ENCODE data around the gene CCDC77. TPM values are rescaled to one million over a fixed set of nuclear protein-coding genes. Genes with fewer than 3 reads are reported as not detected.
A peak's percentile ranks its signal among the peaks of the same experiment; 100 is the strongest.

CCDC77 gene
- total and polyA plus RNA-seq, 10 of the 15 experiments (the other 5 are each of a cell fraction or from before 2014, with no cell fraction given): 8.8 to 22.5 (median 15.8) TPM

GRCh38 chr12:401235-402028 is at the start of gene CCDC77 (continued):
- TF ChIP-seq NKRF (conservative IDR thresholded peaks at IDR 0.05): peak; percentile 97
- TF ChIP-seq MXI1 (IDR thresholded peaks at IDR 0.05; ENCODE audit: low read depth, low read length): no peak; the same call in 1 of the 2 replicates
- no peak for TF ChIP-seq CHD4 (IDR thresholded peaks at IDR 0.05)
- TF ChIP-seq EED (IDR thresholded peaks at IDR 0.05; ENCODE audit: low read depth): no peak
- TF ChIP-seq RBBP5 (conservative IDR thresholded peaks at IDR 0.05): no peak
- TF ChIP-seq SMAD5 (IDR thresholded peaks at IDR 0.05; ENCODE audit: low read depth): no peak
- TF ChIP-seq ZNF622 (IDR thresholded peaks at IDR 0.05): no peak
- TF ChIP-seq CBX5 (IDR thresholded peaks at IDR 0.05; ENCODE audit: low read depth): no peak
- no peak for TF ChIP-seq REST (IDR thresholded peaks at IDR 0.05; ENCODE audit: low read depth, low read length)
- no peak for TF ChIP-seq NR2C2 (IDR thresholded peaks at IDR 0.05; ENCODE audit: borderline replicate concordance, control insufficient read depth, insufficient read length, low read depth)
- TF ChIP-seq RAD21 (IDR thresholded peaks at IDR 0.05; ENCODE audit: insufficient read depth, low read depth, low read length): no peak
- no peak for TF ChIP-seq MTA2 (IDR thresholded peaks at IDR 0.05; ENCODE audit: low read depth)
- TF ChIP-seq KLF5 (IDR thresholded peaks at IDR 0.05; ENCODE audit: partially characterized antibody): no peak
- TF ChIP-seq MLLT1 (IDR thresholded peaks at IDR 0.05): 0 out of 2 replicates have a peak, but pooled peaks have one; percentile 61
- peak; percentile 59 for TF ChIP-seq FOS (IDR thresholded peaks at IDR 0.05; ENCODE audit: borderline replicate concordance, extremely low read depth, insufficient read length)
- TF ChIP-seq POLR2AphosphoS5 (IDR thresholded peaks at IDR 0.05; ENCODE audit: low read length): peak; percentile 46; the same call in 1 of the 2 replicates
- no peak for TF ChIP-seq FOXM1 (IDR thresholded peaks at IDR 0.05; ENCODE audit: low read depth, low read length)
- TF ChIP-seq EP300 (IDR thresholded peaks at IDR 0.05; ENCODE audit: borderline replicate concordance in 1 of 2, control insufficient read depth in 1 of 2, low read depth in 2 of 2, low read length in 2 of 2): no peak
- TF ChIP-seq POU2F2 (IDR thresholded peaks at IDR 0.05; ENCODE audit: borderline replicate concordance, low read depth, low read length): no peak; the same call in 2 of the 3 replicates
- peak; percentile 92 for TF ChIP-seq HDGF (IDR thresholded peaks at IDR 0.05)
- no peak for TF ChIP-seq KAT2A (conservative IDR thresholded peaks at IDR 0.05; ENCODE audit: control insufficient read depth, low read depth, low read length)
- no peak for TF ChIP-seq IRF4 (IDR thresholded peaks at IDR 0.05; ENCODE audit: low read depth, low read length)
- TF ChIP-seq CBX3 (IDR thresholded peaks at IDR 0.05; ENCODE audit: borderline replicate concordance, low read depth): no peak
- no peak for TF ChIP-seq SUPT20H (IDR thresholded peaks at IDR 0.05; ENCODE audit: borderline replicate concordance, control insufficient read depth, low read depth, low read length)
- TF ChIP-seq SMARCA5 (IDR thresholded peaks at IDR 0.05): no peak

Data from GM12878 (cell line).